Esophagus squamous epithelium (tissue), 4 donors: ENCODE results near the gene GATA2.

Experiments used
- CTCF ChIP-seq, 6 experiments: fragments of 450-650 bp in 4 of 6; fragments of 200-600 bp in 2 of 6; sonication (generic) in 2 of 6; IDR thresholded peaks; one replicate each; pipeline ENCODE4 v1.5.1; 2016 to 2019; ENCODE audit warnings: antibody characterized with exemption in 6 of 6, mild to moderate bottlenecking in 4 of 6, moderate library complexity in 4 of 6
- POLR2A ChIP-seq, 4 donors: fragments of 450-650 bp; IDR thresholded peaks; one replicate each; pipeline ENCODE4 v1.6.1; 2017; ENCODE audit warnings: antibody characterized with exemption in 4 of 4, mild to moderate bottlenecking in 4 of 4, moderate library complexity in 3 of 4

- TF ChIP-seq CTCF (IDR thresholded peaks at IDR 0.05) (no peak), POLR2A (IDR thresholded peaks at IDR 0.05) (no peak)
Observed at GRCh38 chr3:128506754-128507153, 13.8 kb upstream of the GATA2 start.
